Cardiac fibroblast (primary cell): Measurements from ENCODE around the gene TXK.

Source experiments
- DNase-seq, 2 donors: peaks; one replicate each; pipeline versions ENCODE4 v3.0.0 to v3.0.0-alpha.2; 2010; ENCODE audit warnings: low read depth in 2 of 2
- H3K4me3 ChIP-seq, 2 donors: replicated peaks in 1 of 2; 1 replicate in 1 of 2; 2 replicates in 1 of 2; pipeline ENCODE4 v1.5.1; 2011; ENCODE audit warnings: low read depth in 2 of 2, low read length in 2 of 2, mild to moderate bottlenecking in 2 of 2, moderate library complexity in 1 of 2
- TF ChIP-seq, protein P1 (sequence below): IDR thresholded peaks from one replicate; pipeline ENCODE4 v1.5.1; 2011; ENCODE audit warnings: low read depth, mild to moderate bottlenecking, low read length, inconsistent platforms

Gene TXK

DNA sequence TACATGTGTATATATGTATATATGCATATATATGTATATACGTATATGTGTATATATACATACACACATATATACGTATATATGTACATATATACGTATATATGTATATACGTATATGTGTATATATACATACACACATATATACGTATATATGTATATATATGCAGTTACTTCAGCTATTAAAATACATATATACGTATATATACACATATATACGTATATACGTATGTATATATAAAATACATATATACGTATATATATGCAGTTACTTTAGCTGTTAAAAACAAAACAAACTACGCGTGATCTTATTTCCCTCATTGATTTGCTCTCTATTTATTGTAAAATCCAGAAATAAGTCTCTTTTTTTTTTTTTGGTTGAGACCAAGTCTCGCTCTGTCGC, 13.9 kb downstream of the TXK start:
- no peak for DNase-seq
- TF ChIP-seq, protein P1, sequence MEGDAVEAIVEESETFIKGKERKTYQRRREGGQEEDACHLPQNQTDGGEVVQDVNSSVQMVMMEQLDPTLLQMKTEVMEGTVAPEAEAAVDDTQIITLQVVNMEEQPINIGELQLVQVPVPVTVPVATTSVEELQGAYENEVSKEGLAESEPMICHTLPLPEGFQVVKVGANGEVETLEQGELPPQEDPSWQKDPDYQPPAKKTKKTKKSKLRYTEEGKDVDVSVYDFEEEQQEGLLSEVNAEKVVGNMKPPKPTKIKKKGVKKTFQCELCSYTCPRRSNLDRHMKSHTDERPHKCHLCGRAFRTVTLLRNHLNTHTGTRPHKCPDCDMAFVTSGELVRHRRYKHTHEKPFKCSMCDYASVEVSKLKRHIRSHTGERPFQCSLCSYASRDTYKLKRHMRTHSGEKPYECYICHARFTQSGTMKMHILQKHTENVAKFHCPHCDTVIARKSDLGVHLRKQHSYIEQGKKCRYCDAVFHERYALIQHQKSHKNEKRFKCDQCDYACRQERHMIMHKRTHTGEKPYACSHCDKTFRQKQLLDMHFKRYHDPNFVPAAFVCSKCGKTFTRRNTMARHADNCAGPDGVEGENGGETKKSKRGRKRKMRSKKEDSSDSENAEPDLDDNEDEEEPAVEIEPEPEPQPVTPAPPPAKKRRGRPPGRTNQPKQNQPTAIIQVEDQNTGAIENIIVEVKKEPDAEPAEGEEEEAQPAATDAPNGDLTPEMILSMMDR = no peak
- H3K4me3 ChIP-seq = no peak overlapping the region

DNA sequence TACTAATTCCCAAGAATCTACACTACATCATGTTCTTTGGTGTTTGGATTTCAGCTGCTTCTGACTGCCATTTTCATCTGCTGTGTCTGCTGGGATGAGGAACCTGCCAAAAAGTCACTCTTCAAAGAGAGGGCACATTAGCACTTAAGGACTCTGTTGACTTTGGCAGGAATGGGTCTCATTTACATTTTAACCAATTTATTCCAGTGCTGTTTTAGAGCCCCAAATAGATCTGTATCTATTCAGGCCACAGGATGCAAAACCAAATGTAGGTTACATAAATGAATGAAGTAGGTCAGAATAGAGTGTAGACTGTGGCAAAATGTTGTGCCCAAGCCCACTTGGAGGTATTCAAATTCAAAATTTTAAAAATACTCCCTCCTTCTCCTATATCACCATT, 14.4 kb downstream of the TXK start:
- no peak overlapping the region for H3K4me3 ChIP-seq
- TF ChIP-seq, protein P1 = no peak
- DNase-seq = no peak

DNA sequence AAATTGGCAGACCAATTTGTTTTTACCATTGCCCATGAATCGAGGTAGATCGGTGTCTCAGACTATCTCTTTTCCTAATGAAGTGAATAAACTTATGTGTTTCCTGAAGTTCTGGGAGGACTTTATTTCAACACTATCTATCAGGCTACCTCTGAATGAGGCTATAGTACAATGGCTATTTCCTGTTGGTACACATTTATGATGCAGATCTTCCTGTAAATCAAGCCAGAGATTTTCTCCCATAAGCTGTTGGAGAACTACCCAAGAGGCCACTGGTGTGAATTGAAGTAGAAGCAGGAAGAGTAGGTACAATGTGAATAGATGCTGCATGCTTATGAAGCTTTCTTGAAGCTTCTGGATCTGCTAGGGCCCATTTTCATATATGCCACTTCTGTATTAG, 16.0 kb downstream of the TXK start:
- TF ChIP-seq, protein P1 = no peak
- DNase-seq = no peak
- H3K4me3 ChIP-seq = no peak overlapping the region

DNA sequence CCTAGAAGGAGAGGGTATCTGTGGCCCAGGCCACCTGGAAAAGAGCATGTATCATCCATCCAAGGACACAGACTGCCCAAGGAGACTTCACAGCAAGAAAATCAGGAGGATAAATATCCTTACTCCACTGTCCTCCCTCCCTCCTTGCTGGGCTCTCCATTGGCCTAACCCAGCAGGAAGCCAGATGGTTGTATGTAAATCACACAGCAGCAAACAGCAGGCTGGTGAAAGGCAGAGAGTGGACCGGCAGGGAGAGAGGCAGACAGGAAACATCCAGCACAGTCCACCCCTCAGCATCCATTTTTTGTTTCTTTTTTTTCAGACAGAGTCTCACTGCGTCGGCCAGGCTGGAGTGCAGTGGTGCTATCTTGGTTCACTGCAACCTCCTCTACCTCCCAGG, 17.5 kb downstream of the TXK start:
- no peak for DNase-seq
- TF ChIP-seq, protein P1 = no peak
- no peak overlapping the region for H3K4me3 ChIP-seq

DNA sequence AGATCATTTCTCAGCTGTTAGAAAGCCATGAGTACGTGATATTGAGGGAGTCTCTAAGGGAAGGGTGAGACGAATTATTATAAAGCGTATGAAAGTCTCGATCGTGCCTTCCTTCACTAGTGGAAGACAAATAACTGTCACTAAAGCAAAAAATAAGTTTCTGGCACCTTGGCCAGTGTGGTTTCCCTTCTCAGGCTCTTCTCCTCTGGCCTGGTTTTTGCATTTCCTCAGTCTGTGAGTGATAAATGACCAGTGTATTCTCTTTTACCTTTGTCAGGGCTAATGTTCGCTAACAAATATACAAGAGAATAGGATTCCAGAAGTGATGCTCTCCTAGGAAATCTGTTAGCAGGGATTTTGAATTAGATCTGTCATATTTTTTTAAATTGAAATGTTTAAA, 19.6 kb downstream of the TXK start:
- no peak overlapping the region for H3K4me3 ChIP-seq
- TF ChIP-seq, protein P1 = no peak
- DNase-seq = no peak

DNA sequence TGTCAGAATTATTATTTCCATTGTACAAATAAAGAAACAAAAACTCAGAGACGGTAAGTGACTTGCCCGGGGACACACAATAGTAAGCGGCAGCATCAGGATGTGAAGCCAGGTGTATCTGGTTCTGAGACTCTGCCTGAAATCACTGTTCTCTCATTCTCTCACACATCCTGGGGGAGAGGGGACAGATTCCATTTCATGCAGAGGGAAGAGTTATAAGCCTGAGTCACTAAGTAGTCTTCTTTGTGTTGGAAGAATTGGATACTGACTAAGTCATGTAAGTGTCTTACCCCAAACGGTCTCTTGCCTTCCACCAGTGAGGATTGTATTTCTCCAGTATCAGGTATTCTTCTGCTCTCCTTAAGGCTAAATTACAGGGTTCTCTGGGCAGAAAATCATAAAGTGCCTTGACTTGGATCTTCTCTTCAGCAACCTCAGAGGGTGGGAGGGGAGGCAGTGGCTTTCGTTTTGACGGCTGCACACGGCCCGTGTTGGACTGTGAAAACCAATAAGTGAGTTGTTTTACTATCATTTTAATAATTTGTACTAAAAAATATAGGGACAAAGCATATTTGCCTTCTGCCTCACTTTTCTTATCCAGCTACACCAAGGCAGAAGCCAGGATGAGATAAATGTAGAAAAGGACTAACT, 21.9 kb downstream of the TXK start:
- peak in 1 of 2 donors; percentile 38 for DNase-seq

More for the DNA sequence above, 21.9 kb downstream of the TXK start:
- H3K4me3 ChIP-seq = no peak overlapping the region
- TF ChIP-seq, protein P1 = no peak
